Neural progenitor cell (in vitro differentiated cells): ENCODE results near the gene ANKRD11.

Source experiments
- CTCF ChIP-seq: fragments of 200-600 bp; sonication (generic); IDR thresholded peaks from 2 replicates; pipeline ENCODE4 v1.5.1; 2017; ENCODE audit warnings: antibody characterized with exemption, mild to moderate bottlenecking
- EZH2 ChIP-seq: fragments of 200-600 bp; sonication (generic); IDR thresholded peaks from 2 replicates; pipeline ENCODE4 v1.6.1; 2017; ENCODE audit warnings: antibody characterized with exemption, mild to moderate bottlenecking, moderate library complexity

GRCh38 chr16:89361751-89362539 is 128.4 kb downstream of the ANKRD11 start:
- TF ChIP-seq EZH2 (no peak), CTCF (no peak)
